ENCODE measurements around the gene DUT.

DUT gene

DNA sequence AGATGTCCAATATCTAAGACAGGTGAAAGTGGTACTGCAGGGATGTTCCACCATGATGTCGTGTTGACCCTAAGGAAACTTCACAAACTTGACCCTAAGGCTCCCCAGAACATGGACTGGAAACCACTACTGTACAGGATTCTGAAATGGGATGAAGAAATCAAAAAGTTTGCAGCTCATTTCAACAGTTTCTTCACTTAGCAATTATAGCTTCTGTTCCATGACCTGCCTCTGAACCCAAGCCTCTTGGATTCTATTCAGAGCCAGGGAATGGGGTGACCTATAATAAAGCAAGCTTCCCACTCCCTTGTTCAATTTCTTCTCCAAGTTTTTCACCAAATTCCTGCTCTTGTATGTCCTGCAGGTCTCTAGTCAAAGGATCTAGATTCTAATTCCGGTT is 40.7 kb downstream of the DUT start:
- no peak for DNase-seq

DNA sequence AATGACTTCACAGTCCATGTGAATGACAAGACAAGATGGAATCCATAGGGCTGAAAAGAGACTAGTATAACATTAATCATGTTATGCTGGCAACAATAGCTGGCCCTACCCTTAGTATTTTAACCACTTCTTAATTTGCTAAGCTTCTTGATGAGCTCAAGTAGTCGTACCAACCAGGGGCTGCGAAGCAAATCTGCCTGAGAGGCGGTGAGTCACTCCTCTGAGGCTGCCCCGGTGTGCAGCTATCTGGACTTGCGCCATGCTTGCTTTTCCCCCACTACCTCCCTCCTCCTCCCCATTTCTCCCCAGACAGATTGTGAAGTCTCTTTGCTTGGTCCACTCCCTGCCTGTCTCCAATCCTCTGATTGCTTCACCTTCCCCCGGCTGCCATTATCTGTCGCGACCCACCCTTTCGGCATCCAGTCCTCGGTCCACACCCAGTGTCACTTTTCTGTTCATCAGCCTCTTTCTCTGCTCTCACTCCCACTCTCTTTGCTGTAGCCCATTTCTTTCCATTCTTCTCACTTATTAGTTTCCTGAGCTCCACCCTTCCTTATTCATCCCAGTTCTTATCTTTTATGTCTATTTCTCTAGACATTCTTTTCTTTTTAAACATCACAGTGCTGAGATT is 42.7 kb downstream of the DUT start:
- no peak for DNase-seq

- DNase-seq = no peak
These were observed 43.2 kb downstream of the DUT start for GRCh38 chr15:48374472-48374871.

DNA sequence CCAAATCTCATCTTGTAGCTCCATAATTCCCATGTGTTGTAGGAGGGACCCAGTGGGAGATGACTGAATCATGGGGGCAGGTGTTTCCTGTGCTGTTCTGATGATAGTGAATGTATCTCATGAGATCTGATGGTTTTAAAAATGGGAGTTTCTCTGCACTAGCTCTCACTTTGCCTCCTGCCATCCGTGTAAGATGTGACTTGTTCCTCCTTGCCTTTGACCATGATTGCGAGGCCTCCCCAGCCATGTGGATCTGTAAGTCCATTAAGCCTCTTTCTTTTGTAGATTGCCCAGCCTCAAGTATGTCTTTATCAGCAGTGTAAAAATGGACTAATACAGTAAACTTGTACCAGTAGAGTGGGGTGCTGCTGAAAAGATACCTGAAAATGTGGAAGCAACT is 44.5 kb downstream of the DUT start:
- DNase-seq = no peak

GRCh38 chr15:48380198-48380597 is 49.0 kb downstream of the DUT start:
- no peak for DNase-seq

DNA sequence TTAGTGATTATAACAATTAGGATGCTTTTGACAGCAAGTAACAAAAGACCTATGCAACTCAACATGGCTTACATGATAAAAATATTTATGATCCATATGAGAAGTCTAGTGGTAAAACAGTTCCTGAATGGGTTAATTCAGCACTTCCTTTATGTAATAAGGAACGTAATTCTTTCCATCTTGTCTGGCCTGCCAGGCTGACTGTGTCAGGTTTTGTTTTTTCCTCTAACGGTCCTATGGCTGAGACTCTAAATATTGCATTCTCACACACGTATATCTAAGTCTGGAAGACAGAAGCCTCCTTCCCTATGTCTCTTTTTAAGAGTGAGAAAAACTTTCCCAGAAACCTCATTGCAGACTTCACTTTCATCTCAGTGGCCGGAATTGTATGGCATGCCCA is 50.6 kb downstream of the DUT start:
- DNase-seq = no peak

DNA sequence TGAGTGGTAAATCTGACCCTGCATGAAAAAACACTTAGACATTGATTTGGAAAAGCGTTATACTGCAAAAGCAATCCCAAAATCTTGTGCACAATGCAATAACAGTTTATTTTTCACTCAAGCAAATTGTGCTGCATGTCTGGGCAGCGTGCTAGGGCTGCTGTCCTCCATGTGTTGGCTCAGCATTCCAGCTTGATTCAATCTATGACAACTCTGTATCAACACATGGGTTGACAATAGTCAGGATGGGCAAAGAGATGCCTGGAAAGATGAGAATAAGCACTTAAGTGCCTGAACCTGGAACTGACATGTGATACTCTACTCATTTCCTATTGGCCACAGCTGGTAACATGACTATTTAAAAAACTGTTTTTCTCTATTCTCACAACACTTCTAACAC is 51.8 kb downstream of the DUT start:
- DNase-seq = no peak

DNA sequence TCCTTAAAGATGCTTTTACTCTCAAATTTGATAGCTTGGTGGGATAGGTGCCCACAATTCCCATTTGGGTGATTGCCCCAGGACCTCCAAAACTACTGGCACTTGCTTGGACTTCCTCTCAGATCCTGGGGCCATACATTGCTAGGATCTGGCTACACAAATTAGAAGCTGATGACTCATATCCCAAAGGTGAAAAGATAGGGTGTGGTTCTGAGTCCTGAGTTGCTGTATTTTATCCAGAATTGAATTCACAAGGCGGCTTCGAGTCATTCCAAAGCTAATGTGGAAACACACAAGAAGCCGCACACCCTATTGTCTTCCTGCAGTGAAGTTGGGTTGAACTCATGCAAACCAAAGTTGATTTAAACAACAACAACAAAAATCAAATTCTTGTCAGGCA is 53.4 kb downstream of the DUT start:
- no peak for DNase-seq

- DNase-seq = no peak
These were observed 54.0 kb downstream of the DUT start for GRCh38 chr15:48385031-48385830.

DNA sequence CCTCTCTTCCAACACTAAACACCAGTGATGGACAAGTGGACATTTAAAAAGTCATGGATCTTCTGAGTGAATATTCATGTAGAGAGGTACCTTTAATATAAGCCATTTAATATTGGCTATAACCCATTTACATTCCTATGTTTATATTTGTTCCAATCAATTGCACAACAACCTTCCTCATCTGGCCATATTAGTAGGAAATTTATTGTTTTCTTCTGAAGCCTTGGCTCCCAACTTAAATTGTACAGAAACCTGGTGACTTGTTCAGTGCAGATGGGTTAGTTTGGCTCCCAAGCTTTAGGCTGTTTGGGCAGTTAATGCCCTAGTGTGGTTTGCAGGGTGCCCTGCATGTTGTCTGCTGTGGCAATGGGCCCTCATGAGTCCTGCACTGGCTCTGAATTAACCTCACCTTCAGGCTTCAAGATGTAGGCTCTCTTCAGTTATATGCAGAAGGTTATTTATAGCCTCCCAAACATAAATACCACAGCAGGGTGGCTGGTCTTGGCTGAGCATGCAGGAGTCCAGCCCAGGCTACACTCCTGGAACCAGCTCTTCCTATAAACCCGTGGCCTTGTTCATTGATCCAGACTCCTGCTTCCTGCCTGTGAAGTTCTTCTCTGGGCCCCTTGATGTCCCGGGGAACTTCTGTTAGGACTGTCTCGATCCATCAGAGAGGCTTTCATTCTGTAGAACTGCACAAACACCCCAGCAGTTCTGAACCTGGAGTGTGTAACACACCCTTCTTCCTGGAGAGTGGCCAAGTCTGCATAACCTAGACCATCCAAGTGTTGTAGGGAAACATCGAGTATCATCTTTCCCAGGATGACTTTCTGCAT is 57.0 kb downstream of the DUT start:
- DNase-seq = no peak

DNA sequence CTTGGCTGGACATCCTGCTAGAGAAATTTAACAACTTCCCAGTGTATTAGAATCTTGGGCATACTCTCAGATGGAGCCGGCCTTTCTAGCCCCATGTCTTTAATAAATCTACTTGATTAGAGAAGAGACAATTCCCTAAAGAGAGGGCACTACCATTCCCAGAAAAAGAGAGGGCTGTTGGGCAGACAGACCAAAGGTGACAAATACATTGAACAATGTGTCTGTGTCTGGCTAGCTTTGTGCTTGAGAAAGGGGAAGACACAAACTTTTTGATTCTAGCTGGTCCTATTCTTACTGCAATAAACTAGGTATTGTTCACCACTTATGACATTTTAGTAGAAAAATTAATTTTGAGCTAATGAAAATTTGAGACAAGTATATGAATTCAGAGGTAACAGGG is 57.7 kb downstream of the DUT start:
- DNase-seq = no peak

- DNase-seq = no peak
These were observed 58.5 kb downstream of the DUT start for GRCh38 chr15:48389691-48390143.

DNA sequence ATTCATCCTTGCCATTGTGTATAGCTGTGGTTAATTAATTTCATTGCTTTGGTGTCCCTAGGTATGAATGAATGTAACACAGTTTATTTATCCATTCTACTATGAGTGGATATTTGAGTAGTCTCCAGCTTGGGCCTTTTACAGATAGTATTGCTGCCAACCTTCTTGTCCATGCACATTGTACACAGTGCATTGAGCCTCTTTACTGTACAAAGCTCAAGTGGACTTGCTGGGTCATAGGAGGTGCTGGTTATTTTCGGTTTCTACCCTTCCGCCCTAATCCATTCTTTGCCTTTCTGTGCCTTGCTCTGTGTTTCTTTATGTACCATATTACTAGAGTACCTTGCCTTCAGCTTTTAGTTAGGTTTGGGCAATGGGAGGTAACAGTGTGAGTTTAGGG is 60.7 kb downstream of the DUT start:
- DNase-seq = no peak

DNA sequence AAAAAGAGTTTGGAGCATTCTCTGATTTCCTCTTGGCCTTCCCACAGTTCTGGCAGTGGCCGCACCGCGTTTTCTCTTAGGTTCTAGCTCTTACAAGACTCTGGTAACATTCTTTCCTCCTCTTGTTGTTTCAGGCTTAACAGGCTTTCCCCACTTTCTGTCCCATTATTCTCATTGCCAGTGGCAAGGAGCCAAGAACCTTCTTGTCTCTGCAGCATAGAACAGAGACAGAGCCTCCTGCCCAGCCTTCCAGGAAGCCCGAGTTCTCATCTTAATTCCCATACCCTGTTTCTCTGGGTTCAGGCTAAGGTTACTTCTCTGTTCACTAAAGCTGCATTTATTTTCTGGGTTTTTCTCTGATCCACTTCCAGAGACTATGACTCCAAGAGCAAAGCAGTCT is 61.1 kb downstream of the DUT start:
- no peak for DNase-seq
